ENCODE results near the gene NFIX. TPM values are rescaled to one million over a fixed set of nuclear protein-coding genes. Genes with fewer than 3 reads are reported as not detected.

Gene NFIX
- total and polyA plus RNA-seq, 2 experiments from 2014 or later, result 0.06 to 0.14 TPM

GRCh38 chr19:13097463-13098258 lies 102.4 kb downstream of the NFIX start:
- no peak overlapping the region for H3K27ac ChIP-seq (ENCODE audit: low read depth)
- no peak for TF ChIP-seq CTCF (conservative IDR thresholded peaks at IDR 0.05; ENCODE audit: low read depth in 2 of 2)
- no peak for TF ChIP-seq POLR2AphosphoS5 (IDR thresholded peaks at IDR 0.05; ENCODE audit: low read depth)
- no peak for TF ChIP-seq CREB1 (CRISPR knock-in tag; IDR thresholded peaks at IDR 0.05; ENCODE audit: low read depth)
- no peak for TF ChIP-seq STAT1 (IDR thresholded peaks at IDR 0.05; ENCODE audit: unreplicated experiment)
- TF ChIP-seq, protein P1, sequence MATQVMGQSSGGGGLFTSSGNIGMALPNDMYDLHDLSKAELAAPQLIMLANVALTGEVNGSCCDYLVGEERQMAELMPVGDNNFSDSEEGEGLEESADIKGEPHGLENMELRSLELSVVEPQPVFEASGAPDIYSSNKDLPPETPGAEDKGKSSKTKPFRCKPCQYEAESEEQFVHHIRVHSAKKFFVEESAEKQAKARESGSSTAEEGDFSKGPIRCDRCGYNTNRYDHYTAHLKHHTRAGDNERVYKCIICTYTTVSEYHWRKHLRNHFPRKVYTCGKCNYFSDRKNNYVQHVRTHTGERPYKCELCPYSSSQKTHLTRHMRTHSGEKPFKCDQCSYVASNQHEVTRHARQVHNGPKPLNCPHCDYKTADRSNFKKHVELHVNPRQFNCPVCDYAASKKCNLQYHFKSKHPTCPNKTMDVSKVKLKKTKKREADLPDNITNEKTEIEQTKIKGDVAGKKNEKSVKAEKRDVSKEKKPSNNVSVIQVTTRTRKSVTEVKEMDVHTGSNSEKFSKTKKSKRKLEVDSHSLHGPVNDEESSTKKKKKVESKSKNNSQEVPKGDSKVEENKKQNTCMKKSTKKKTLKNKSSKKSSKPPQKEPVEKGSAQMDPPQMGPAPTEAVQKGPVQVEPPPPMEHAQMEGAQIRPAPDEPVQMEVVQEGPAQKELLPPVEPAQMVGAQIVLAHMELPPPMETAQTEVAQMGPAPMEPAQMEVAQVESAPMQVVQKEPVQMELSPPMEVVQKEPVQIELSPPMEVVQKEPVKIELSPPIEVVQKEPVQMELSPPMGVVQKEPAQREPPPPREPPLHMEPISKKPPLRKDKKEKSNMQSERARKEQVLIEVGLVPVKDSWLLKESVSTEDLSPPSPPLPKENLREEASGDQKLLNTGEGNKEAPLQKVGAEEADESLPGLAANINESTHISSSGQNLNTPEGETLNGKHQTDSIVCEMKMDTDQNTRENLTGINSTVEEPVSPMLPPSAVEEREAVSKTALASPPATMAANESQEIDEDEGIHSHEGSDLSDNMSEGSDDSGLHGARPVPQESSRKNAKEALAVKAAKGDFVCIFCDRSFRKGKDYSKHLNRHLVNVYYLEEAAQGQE (IDR thresholded peaks at IDR 0.05; ENCODE audit: unreplicated experiment), result no peak
- no peak for TF ChIP-seq JUNB (IDR thresholded peaks at IDR 0.05; ENCODE audit: unreplicated experiment)
- TF ChIP-seq, protein P2, sequence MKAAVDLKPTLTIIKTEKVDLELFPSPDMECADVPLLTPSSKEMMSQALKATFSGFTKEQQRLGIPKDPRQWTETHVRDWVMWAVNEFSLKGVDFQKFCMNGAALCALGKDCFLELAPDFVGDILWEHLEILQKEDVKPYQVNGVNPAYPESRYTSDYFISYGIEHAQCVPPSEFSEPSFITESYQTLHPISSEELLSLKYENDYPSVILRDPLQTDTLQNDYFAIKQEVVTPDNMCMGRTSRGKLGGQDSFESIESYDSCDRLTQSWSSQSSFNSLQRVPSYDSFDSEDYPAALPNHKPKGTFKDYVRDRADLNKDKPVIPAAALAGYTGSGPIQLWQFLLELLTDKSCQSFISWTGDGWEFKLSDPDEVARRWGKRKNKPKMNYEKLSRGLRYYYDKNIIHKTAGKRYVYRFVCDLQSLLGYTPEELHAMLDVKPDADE (IDR thresholded peaks at IDR 0.05), result no peak
- TF ChIP-seq NANOG (IDR thresholded peaks at IDR 0.05; ENCODE audit: borderline replicate concordance), result no peak
- TF ChIP-seq ZNF331 (CRISPR knock-in tag; IDR thresholded peaks at IDR 0.05; ENCODE audit: low read depth), result no peak
- no peak for TF ChIP-seq EZH2phosphoT487 (IDR thresholded peaks at IDR 0.05; ENCODE audit: unreplicated experiment)
- TF ChIP-seq, protein P3, sequence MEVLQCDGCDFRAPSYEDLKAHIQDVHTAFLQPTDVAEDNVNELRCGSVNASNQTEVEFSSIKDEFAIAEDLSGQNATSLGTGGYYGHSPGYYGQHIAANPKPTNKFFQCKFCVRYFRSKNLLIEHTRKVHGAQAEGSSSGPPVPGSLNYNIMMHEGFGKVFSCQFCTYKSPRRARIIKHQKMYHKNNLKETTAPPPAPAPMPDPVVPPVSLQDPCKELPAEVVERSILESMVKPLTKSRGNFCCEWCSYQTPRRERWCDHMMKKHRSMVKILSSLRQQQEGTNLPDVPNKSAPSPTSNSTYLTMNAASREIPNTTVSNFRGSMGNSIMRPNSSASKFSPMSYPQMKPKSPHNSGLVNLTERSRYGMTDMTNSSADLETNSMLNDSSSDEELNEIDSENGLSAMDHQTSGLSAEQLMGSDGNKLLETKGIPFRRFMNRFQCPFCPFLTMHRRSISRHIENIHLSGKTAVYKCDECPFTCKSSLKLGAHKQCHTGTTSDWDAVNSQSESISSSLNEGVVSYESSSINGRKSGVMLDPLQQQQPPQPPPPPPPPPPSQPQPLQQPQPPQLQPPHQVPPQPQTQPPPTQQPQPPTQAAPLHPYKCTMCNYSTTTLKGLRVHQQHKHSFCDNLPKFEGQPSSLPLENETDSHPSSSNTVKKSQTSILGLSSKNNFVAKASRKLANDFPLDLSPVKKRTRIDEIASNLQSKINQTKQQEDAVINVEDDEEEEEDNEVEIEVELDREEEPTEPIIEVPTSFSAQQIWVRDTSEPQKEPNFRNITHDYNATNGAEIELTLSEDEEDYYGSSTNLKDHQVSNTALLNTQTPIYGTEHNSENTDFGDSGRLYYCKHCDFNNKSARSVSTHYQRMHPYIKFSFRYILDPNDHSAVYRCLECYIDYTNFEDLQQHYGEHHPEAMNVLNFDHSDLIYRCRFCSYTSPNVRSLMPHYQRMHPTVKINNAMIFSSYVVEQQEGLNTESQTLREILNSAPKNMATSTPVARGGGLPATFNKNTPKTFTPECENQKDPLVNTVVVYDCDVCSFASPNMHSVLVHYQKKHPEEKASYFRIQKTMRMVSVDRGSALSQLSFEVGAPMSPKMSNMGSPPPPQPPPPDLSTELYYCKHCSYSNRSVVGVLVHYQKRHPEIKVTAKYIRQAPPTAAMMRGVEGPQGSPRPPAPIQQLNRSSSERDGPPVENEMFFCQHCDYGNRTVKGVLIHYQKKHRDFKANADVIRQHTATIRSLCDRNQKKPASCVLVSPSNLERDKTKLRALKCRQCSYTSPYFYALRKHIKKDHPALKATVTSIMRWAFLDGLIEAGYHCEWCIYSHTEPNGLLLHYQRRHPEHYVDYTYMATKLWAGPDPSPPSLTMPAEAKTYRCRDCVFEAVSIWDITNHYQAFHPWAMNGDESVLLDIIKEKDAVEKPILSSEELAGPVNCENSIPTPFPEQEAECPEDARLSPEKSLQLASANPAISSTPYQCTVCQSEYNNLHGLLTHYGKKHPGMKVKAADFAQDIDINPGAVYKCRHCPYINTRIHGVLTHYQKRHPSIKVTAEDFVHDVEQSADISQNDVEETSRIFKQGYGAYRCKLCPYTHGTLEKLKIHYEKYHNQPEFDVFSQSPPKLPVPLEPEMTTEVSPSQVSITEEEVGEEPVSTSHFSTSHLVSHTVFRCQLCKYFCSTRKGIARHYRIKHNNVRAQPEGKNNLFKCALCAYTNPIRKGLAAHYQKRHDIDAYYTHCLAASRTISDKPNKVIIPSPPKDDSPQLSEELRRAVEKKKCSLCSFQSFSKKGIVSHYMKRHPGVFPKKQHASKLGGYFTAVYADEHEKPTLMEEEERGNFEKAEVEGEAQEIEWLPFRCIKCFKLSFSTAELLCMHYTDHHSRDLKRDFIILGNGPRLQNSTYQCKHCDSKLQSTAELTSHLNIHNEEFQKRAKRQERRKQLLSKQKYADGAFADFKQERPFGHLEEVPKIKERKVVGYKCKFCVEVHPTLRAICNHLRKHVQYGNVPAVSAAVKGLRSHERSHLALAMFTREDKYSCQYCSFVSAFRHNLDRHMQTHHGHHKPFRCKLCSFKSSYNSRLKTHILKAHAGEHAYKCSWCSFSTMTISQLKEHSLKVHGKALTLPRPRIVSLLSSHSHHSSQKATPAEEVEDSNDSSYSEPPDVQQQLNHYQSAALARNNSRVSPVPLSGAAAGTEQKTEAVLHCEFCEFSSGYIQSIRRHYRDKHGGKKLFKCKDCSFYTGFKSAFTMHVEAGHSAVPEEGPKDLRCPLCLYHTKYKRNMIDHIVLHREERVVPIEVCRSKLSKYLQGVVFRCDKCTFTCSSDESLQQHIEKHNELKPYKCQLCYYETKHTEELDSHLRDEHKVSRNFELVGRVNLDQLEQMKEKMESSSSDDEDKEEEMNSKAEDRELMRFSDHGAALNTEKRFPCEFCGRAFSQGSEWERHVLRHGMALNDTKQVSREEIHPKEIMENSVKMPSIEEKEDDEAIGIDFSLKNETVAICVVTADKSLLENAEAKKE (CRISPR knock-in tag; IDR thresholded peaks at IDR 0.05), result no peak
- no peak for TF ChIP-seq EZH2 (IDR thresholded peaks at IDR 0.05; ENCODE audit: low read depth, unreplicated experiment)
- no peak for TF ChIP-seq ZNF114 (CRISPR knock-in tag; IDR thresholded peaks at IDR 0.05)
- Mint-ChIP-seq H3K27ac (no peak overlapping the region), H3K27me3 (ENCODE audit: insufficient read depth, low read depth, poor library complexity) (peaks cover 78% of the 10 kb centered on the region), H3K4me1 (peaks cover 29% of the 10 kb centered on the region), H3K36me3 (ENCODE audit: low read depth) (no peaks in the 10 kb centered on the region), H3K4me3 (peak overlapping the region; percentile 59; the same call in 1 of the 3 replicates), H3K9me3 (no peaks in the 10 kb centered on the region)
- ATAC-seq (no peak; the same call in 1 of the 3 replicates), DNase-seq (ENCODE audit: low spot score) (peak; percentile 40)
- H3F3A ChIP-seq (replicated peaks; ENCODE audit: low read depth), result peaks cover 50% of the 10 kb centered on the region
- H3K79me2 ChIP-seq (replicated peaks; ENCODE audit: insufficient read depth), result no peaks in the 10 kb centered on the region
- H3K27me3 ChIP-seq (ENCODE audit: insufficient read depth), result peaks cover 88% of the 10 kb centered on the region
- peak overlapping the region; percentile 87 for H3K4me2 ChIP-seq
- peaks cover 31% of the 10 kb centered on the region for H3K4me1 ChIP-seq (ENCODE audit: insufficient read depth)
- H3K36me3 ChIP-seq (ENCODE audit: insufficient read depth), result no peaks in the 10 kb centered on the region
- H3K9me2 ChIP-seq (ENCODE audit: insufficient read depth), result no peaks in the 10 kb centered on the region
- H4K20me1 ChIP-seq (replicated peaks; ENCODE audit: insufficient read depth), result peaks cover 9% of the 10 kb centered on the region; the same call in 1 of the 2 replicates
- H3K4me3 ChIP-seq, result peak overlapping the region; percentile 59
- no peak overlapping the region for H2AFZ ChIP-seq

All from GM23338 (cell line).